OCI-LY1 (cell line): ENCODE measurements around the gene SFTPA2.

Source experiments
- H2AFZ ChIP-seq: fragments of 200-600 bp; sonication (generic), shearing (Covaris generic); 2 replicates; pipeline ENCODE4 v1.6.0; 2014; ENCODE audit warnings: antibody characterized with exemption, mild to moderate bottlenecking, low read length
- H3F3A ChIP-seq: fragments of 200-600 bp; sonication (generic), shearing (Covaris generic); 2 replicates; pipeline ENCODE4 v1.6.0; 2014; ENCODE audit warnings: mild to moderate bottlenecking, antibody characterized with exemption, low read length, moderate library complexity; ENCODE audit not compliant: insufficient read depth
- H3K27ac ChIP-seq: fragments of 200-600 bp; sonication (generic); 2 replicates; pipeline ENCODE4 v1.5.1; 2014; ENCODE audit warnings: low read length, mixed run types, mild to moderate bottlenecking, low read depth; ENCODE audit not compliant: poor library complexity, severe bottlenecking
- H3K27me3 ChIP-seq: fragments of 200-600 bp; sonication (generic); 2 replicates; pipeline ENCODE4 v1.6.0; 2014; ENCODE audit warnings: antibody characterized with exemption, mild to moderate bottlenecking, low read length, moderate library complexity; ENCODE audit not compliant: insufficient read depth
- H3K36me3 ChIP-seq: fragments of 200-600 bp; sonication (generic); 2 replicates; pipeline ENCODE4 v1.6.1; 2014; ENCODE audit warnings: mild to moderate bottlenecking, antibody characterized with exemption, low read length, moderate library complexity, mixed read lengths; ENCODE audit not compliant: insufficient read depth
- H3K4me1 ChIP-seq: fragments of 200-600 bp; sonication (generic); 2 replicates; pipeline ENCODE4 v1.5.1; 2014; ENCODE audit warnings: mild to moderate bottlenecking, low read length, moderate library complexity; ENCODE audit not compliant: insufficient read depth, severe bottlenecking
- H3K4me2 ChIP-seq: fragments of 200-600 bp; sonication (generic), shearing (Covaris generic); 2 replicates; pipeline ENCODE4 v1.6.1; 2014; ENCODE audit warnings: low read length
- H3K4me3 ChIP-seq: fragments of 200-600 bp; sonication (generic); 2 replicates; pipeline ENCODE4 v1.5.1; 2014; ENCODE audit warnings: low read length, low read depth, mild to moderate bottlenecking, mixed read lengths; ENCODE audit not compliant: poor library complexity, severe bottlenecking
- H3K79me2 ChIP-seq: fragments of 200-600 bp; shearing (Covaris generic); 2 replicates; pipeline ENCODE4 v1.6.1; 2016; ENCODE audit warnings: mixed run types, low read length, mixed read lengths; ENCODE audit not compliant: insufficient read depth
- H3K9ac ChIP-seq: fragments of 200-600 bp; sonication (generic), shearing (Covaris generic); 2 replicates; pipeline ENCODE4 v1.6.1; 2014; ENCODE audit warnings: mild to moderate bottlenecking, low read length, mixed read lengths
- H3K9me2 ChIP-seq: fragments of 200-600 bp; sonication (generic), shearing (Covaris generic); 2 replicates; pipeline ENCODE4 v1.6.1; 2014; ENCODE audit warnings: low read depth, mild to moderate bottlenecking, low read length, mixed read lengths
- H3K9me3 ChIP-seq: fragments of 200-600 bp; shearing (Covaris generic); 2 replicates; pipeline ENCODE4 v1.6.1; 2014; ENCODE audit warnings: low read length, mixed read lengths
- H4K20me1 ChIP-seq: fragments of 200-600 bp; sonication (generic), shearing (Covaris generic); 2 replicates; pipeline ENCODE4 v1.6.0; 2016; ENCODE audit warnings: mild to moderate bottlenecking, low read length; ENCODE audit not compliant: insufficient read depth
- EZH2 ChIP-seq: fragments of 200-600 bp; sonication (generic), shearing (Covaris generic); IDR thresholded peaks from 2 replicates; pipeline ENCODE4 v1.8.0; 2017; ENCODE audit warnings: borderline replicate concordance, mixed run types, mild to moderate bottlenecking, antibody characterized with exemption, low read length, moderate library complexity, mixed read lengths
- TF ChIP-seq, protein P1 (sequence below): fragments of 200-600 bp; sonication (generic), shearing (Covaris generic); IDR thresholded peaks from 2 replicates; pipeline ENCODE4 v1.5.1; 2017; ENCODE audit warnings: mild to moderate bottlenecking, antibody characterized with exemption, low read length, moderate library complexity, mixed read lengths

SFTPA2 gene

DNA sequence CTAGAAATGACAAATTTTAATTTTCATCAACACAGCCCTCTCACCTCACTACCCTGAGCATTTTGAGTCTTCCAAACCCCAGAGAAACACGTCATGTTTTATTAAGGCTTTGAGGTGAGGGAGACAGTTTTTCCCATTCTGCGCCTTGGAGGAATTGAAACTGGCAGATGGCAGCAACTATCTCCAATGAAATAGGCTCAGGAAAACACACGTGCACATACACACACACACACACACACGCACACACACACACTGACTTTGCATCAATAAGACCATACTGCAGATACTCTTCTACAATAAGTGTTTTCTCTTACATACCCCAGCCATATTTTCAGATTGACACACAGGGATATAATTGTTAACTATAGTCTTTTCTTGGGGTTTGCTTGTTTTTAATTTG, 3.2 kb upstream of the SFTPA2 start:
- Histone ChIP-seq H2AFZ (no peak overlapping the region), H3K4me2 (no peak overlapping the region), H3F3A (no peaks in the 10 kb centered on the region), H3K79me2 (no peaks in the 10 kb centered on the region), H3K36me3 (no peaks in the 10 kb centered on the region), H3K9me2 (no peaks in the 10 kb centered on the region), H3K9ac (no peak overlapping the region), H3K4me3 (no peak overlapping the region), H4K20me1 (no peaks in the 10 kb centered on the region), H3K4me1 (no peaks in the 10 kb centered on the region), H3K27ac (no peak overlapping the region), H3K9me3 (no peaks in the 10 kb centered on the region), H3K27me3 (no peaks in the 10 kb centered on the region)
- TF ChIP-seq, protein P1, sequence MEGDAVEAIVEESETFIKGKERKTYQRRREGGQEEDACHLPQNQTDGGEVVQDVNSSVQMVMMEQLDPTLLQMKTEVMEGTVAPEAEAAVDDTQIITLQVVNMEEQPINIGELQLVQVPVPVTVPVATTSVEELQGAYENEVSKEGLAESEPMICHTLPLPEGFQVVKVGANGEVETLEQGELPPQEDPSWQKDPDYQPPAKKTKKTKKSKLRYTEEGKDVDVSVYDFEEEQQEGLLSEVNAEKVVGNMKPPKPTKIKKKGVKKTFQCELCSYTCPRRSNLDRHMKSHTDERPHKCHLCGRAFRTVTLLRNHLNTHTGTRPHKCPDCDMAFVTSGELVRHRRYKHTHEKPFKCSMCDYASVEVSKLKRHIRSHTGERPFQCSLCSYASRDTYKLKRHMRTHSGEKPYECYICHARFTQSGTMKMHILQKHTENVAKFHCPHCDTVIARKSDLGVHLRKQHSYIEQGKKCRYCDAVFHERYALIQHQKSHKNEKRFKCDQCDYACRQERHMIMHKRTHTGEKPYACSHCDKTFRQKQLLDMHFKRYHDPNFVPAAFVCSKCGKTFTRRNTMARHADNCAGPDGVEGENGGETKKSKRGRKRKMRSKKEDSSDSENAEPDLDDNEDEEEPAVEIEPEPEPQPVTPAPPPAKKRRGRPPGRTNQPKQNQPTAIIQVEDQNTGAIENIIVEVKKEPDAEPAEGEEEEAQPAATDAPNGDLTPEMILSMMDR: no peak
- no peak for TF ChIP-seq EZH2

DNA sequence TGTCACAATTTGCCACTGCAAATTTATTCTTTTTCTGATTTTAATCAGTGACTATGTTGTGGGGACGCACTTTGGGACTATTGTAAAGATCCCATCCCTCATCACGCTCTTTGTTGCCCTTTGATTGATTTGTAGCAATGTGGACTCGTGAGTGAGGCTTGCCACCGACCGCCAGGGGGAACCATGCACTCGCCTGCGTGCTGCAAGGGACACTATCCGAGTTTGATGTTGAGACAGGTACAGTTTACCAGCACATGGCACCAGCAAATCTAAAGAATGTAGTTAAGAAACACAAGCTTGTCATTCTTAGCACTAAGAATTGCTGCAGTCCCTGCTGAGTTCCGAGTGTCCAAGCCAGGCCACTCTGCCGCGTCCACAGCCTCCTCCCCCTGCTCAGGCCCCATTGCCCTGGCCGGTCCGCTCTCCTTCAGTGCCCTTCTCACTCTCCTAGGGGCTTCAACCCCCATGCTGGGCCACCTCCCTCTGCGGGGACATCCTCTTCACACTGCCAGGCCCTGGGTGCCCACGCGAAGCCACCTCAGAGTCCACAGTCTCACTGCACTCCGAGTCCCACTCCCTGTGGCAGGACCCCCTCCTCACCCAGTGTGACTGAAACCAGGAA, 2.0 kb upstream of the SFTPA2 start:
- Histone ChIP-seq H3K9me2 (no peaks in the 10 kb centered on the region), H3K4me1 (no peaks in the 10 kb centered on the region), H4K20me1 (no peaks in the 10 kb centered on the region), H3K9ac (no peak overlapping the region), H3K9me3 (no peaks in the 10 kb centered on the region), H3K27me3 (no peaks in the 10 kb centered on the region), H2AFZ (no peak overlapping the region), H3K79me2 (no peaks in the 10 kb centered on the region), H3K36me3 (no peaks in the 10 kb centered on the region), H3K4me3 (no peak overlapping the region), H3F3A (no peaks in the 10 kb centered on the region), H3K4me2 (no peak overlapping the region), H3K27ac (no peak overlapping the region)
- TF ChIP-seq EZH2: no peak
- TF ChIP-seq, protein P1: peak; percentile 75

DNA sequence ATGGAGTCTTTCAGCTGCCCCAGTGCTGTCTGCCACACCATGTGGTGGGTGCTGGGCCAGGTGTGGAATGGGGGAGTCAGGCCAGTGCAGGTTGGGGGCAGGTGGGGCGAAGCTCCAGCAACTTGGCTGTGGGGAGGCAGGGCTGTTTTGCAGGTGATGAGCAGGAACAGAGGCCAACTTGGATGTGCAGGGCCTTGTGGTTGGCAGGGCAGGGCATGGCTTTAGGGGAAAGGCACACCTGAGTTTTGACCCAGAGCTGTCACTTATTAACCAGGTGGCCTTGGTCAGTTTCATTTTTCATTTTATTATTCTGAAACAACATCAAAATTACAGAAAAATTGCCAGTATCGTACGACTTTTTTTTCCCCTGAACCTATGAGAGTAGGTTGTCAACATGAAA, 1.1 kb upstream of the SFTPA2 start:
- Histone ChIP-seq H3K4me2 (no peak overlapping the region), H4K20me1 (no peaks in the 10 kb centered on the region), H3K9me2 (no peaks in the 10 kb centered on the region), H3K27me3 (no peaks in the 10 kb centered on the region), H3F3A (no peaks in the 10 kb centered on the region), H3K36me3 (no peaks in the 10 kb centered on the region), H3K27ac (no peak overlapping the region), H3K79me2 (no peaks in the 10 kb centered on the region), H3K4me3 (no peak overlapping the region), H3K9me3 (no peaks in the 10 kb centered on the region), H3K9ac (no peak overlapping the region), H2AFZ (no peak overlapping the region), H3K4me1 (no peaks in the 10 kb centered on the region)
- TF ChIP-seq EZH2: no peak
- TF ChIP-seq, protein P1: no peak
